Breast epithelium (tissue), 4 donors: ENCODE data around the gene TMEM41A. TPM values are rescaled to one million over a fixed set of nuclear protein-coding genes. Genes with fewer than 3 reads are reported as not detected.
A peak's percentile ranks its signal among the peaks of the same experiment; 100 is the strongest.
"Not testable (repeated sequence)": the region's sequence is repeated elsewhere in the genome, so short reads cannot be mapped to it uniquely, and the experiment has no call there.

Experiments used
- DNase-seq, 2 donors: peaks; one replicate each; pipeline ENCODE4 v3.0.0-alpha.2; 2019; ENCODE audit warnings: low spot score in 2 of 2
- H3K27ac ChIP-seq, 2 donors: fragments of 200-600 bp; sonication (generic) in 1 of 2; one replicate each; pipeline ENCODE4 v1.5.1; 2016 to 2019; ENCODE audit warnings: mild to moderate bottlenecking in 1 of 2
- H3K27me3 ChIP-seq, 2 donors: fragments of 200-600 bp; sonication (generic) in 1 of 2; one replicate each; pipeline versions ENCODE4 v1.5.1 to v1.6.0; 2017 to 2019; ENCODE audit warnings: control low read depth in 1 of 2, mild to moderate bottlenecking in 1 of 2
- H3K36me3 ChIP-seq: fragments of 200-600 bp; one replicate; pipeline ENCODE4 v1.5.1; 2019
- H3K4me1 ChIP-seq, 2 donors: fragments of 200-600 bp; sonication (generic); one replicate each; pipeline ENCODE4 v1.5.1; 2016 to 2019; ENCODE audit warnings: control low read depth in 1 of 2
- H3K4me3 ChIP-seq, 3 donors: fragments of 200-600 bp; sonication (generic); 1 replicate in 2 of 3; 2 replicates in 1 of 3; pipeline ENCODE4 v1.5.1; 2016 to 2019; ENCODE audit warnings: mild to moderate bottlenecking in 3 of 3, moderate library complexity in 2 of 3
- H3K9me3 ChIP-seq, 2 donors: fragments of 200-600 bp; sonication (generic) in 1 of 2; one replicate each; pipeline ENCODE4 v1.5.1; 2016 to 2019; ENCODE audit warnings: control low read depth in 1 of 2
- POLR2A ChIP-seq: fragments of 450-650 bp; IDR thresholded peaks from one replicate; pipeline ENCODE4 v1.6.1; 2016; ENCODE audit warnings: antibody characterized with exemption, mild to moderate bottlenecking, moderate library complexity
- POLR2AphosphoS5 ChIP-seq, 3 donors: sonication (generic); formaldehyde crosslinking; IDR thresholded peaks; one replicate each; pipeline ENCODE4 v1.6.1; 2017; ENCODE audit warnings: antibody characterized with exemption in 3 of 3
- intact Hi-C: fragments of 100-400 bp; cut with DNase I; formaldehyde crosslinking; loops from one replicate; pipeline ENCODE4 v1.15.1; 2023; ENCODE audit warnings: low total_unique reads
- total RNA-seq, 3 donors: library from RNA; depleted of rRNA; stranded (reverse); fragments of >200 nt; gene quantifications; one replicate each; pipeline ENCODE4 v1.1.0, GENCODE V29; 2016
- TF ChIP-seq, protein P1 (sequence below), 3 donors: fragments of 450-650 bp; IDR thresholded peaks; one replicate each; pipeline ENCODE4 v1.5.1; 2016 to 2017; ENCODE audit warnings: antibody characterized with exemption in 3 of 3, mild to moderate bottlenecking in 3 of 3, moderate library complexity in 3 of 3

The TMEM41A gene
- total RNA-seq, 3 donors from 2014 or later: 11.5 to 22.2 (median 15.1) TPM

DNA sequence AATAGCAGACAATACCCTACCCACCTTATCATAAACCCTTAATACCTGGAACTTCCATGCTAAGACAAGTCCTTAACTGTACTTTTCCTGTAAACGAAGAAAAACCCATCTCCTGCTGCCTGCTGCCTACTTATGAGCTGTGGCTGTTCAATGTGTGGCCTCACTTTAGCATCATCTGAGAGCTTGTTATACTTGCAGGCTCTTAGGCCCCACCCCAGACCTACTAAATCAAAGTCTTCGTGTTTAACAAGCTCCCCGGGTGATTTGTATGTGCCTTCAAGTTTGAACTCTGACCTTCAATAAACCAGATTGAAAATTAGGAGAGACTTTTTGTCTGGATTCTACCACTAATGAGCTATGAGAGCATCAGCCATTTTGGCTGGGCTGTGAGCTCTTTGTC lies 29.3 kb downstream of the TMEM41A start:
- Histone ChIP-seq H3K9me3 (no peaks in the 10 kb centered on the region), H3K4me3 (no peak overlapping the region), H3K27me3 (no peaks in the 10 kb centered on the region), H3K4me1 (no peaks in the 10 kb centered on the region), H3K36me3 (no peaks in the 10 kb centered on the region), H3K27ac (no peak overlapping the region)
- DNase-seq: no peak
- intact Hi-C loops: no loop called here
- TF ChIP-seq POLR2AphosphoS5 (IDR thresholded peaks at IDR 0.05) (no peak), POLR2A (no peak)
- TF ChIP-seq, protein P1, sequence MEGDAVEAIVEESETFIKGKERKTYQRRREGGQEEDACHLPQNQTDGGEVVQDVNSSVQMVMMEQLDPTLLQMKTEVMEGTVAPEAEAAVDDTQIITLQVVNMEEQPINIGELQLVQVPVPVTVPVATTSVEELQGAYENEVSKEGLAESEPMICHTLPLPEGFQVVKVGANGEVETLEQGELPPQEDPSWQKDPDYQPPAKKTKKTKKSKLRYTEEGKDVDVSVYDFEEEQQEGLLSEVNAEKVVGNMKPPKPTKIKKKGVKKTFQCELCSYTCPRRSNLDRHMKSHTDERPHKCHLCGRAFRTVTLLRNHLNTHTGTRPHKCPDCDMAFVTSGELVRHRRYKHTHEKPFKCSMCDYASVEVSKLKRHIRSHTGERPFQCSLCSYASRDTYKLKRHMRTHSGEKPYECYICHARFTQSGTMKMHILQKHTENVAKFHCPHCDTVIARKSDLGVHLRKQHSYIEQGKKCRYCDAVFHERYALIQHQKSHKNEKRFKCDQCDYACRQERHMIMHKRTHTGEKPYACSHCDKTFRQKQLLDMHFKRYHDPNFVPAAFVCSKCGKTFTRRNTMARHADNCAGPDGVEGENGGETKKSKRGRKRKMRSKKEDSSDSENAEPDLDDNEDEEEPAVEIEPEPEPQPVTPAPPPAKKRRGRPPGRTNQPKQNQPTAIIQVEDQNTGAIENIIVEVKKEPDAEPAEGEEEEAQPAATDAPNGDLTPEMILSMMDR (IDR thresholded peaks at IDR 0.05): no peak

DNA sequence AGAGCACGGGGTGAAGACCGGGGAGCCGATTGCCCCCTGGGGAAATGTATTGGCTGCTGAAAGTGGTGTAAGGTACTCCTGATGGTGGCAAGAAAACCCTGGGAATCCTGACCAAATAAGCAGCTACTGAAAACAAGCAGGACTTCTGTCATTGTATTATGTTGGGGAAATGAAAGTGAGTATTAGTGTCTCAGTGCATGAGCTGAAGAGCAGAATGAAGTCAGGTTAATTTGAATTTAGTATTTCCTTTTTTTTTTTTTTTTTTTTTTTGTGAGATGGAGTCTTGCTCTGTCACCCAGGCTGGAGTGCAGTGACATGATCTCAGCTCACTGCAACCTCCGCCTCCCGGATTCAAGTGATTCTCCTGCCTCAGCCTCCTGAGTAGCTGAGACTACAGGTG lies 32.7 kb downstream of the TMEM41A start:
- H3K36me3 ChIP-seq, H3K9me3 ChIP-seq, intact Hi-C loops, DNase-seq, H3K27me3 ChIP-seq, H3K4me3 ChIP-seq, H3K27ac ChIP-seq, H3K4me1 ChIP-seq: not testable (repeated sequence)

DNA sequence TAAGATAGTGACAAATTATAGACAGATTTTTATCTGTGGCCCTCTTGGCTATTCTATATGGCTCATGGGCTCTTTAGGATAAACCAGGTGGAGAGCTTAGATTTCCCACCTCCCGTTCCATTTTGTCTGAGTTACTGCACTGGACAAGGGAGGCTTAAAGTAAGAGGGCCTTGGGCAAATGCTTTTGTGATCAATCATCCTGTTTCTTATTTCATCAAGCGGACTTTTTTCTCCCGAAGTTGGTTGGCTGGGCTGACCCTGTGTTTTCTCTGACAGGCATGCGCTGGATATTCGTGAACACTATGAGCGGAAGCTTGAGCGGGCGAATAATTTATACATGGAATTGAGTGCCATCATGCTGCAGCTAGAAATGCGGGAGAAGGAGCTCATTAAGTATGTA lies 33.4 kb downstream of the TMEM41A start:
- H3K4me3 ChIP-seq: no peak overlapping the region
- H3K4me1 ChIP-seq: no peaks in the 10 kb centered on the region
- no peak for DNase-seq
- H3K27ac ChIP-seq: no peak overlapping the region
- H3K9me3 ChIP-seq: no peaks in the 10 kb centered on the region
- intact Hi-C loops: no loop called here
- no peaks in the 10 kb centered on the region for H3K27me3 ChIP-seq
- H3K36me3 ChIP-seq: no peaks in the 10 kb centered on the region
- TF ChIP-seq, protein P1 (IDR thresholded peaks at IDR 0.05): no peak
- TF ChIP-seq POLR2AphosphoS5 (IDR thresholded peaks at IDR 0.05): no peak
- TF ChIP-seq POLR2A: no peak

DNA sequence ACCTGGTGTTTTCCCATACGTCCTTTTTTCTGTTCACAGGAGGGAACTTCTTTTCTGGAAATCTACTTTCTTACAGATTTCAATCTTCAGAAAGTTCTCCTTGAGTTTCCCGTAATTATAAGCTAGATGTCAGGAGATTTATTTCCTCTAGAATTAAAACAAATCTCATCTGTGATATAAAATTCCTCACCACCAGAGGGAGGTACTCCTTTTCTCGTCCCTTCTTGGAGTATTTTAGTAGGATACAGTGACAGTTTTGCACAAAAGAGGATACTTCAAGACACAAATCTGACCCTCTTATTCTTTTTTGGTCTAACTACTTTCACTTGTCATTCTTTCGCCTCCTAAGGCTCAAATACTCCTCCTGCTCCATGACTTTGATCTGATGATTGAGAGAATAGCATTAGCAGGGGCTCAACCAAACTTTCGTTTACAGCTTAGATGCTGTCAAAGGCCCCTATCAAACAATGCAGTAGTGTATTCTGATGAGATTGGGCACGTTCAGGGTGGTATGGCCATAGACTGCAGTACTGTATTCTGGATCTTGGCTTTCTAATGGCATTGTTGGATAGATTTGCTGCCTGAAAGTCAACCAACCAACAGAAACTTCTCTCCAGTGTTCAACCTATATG lies 38.0 kb downstream of the TMEM41A start:
- intact Hi-C loops: no loop called here
- no peaks in the 10 kb centered on the region for H3K9me3 ChIP-seq
- H3K4me1 ChIP-seq: no peaks in the 10 kb centered on the region
- H3K36me3 ChIP-seq: no peaks in the 10 kb centered on the region
- H3K27me3 ChIP-seq: no peaks in the 10 kb centered on the region
- no peak for DNase-seq
- no peak overlapping the region for H3K27ac ChIP-seq
- TF ChIP-seq, protein P1 (IDR thresholded peaks at IDR 0.05): peak in 1 of 3 donors; percentile 16
- TF ChIP-seq POLR2A: no peak
- H3K4me3 ChIP-seq: no peak overlapping the region

DNA sequence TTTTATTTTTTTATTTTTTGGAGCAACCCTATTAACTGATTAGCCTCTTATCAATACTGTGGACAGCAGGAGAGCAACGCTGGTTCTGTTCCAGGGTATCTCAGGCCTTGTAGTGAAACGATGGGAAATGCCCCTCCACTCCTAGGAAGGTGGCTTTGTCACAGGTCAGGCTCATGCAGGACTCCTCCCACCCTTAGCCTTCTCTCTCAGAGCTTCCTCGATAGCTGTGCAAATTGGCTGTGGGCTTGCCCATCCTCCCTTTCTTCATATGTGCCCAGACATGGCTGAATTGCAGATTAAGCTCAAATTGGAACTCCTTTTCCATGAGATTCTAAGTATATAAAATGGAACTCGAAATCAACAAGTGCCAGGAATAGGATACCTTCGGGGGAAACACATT lies 38.5 kb downstream of the TMEM41A start:
- Histone ChIP-seq H3K36me3 (no peaks in the 10 kb centered on the region), H3K4me3 (no peak overlapping the region), H3K4me1 (no peaks in the 10 kb centered on the region), H3K9me3 (no peaks in the 10 kb centered on the region), H3K27ac (no peak overlapping the region), H3K27me3 (no peaks in the 10 kb centered on the region)
- TF ChIP-seq POLR2AphosphoS5 (IDR thresholded peaks at IDR 0.05): no peak
- TF ChIP-seq POLR2A: no peak
- TF ChIP-seq, protein P1 (IDR thresholded peaks at IDR 0.05): no peak
- intact Hi-C loops: no loop called here
- no peak for DNase-seq

DNA sequence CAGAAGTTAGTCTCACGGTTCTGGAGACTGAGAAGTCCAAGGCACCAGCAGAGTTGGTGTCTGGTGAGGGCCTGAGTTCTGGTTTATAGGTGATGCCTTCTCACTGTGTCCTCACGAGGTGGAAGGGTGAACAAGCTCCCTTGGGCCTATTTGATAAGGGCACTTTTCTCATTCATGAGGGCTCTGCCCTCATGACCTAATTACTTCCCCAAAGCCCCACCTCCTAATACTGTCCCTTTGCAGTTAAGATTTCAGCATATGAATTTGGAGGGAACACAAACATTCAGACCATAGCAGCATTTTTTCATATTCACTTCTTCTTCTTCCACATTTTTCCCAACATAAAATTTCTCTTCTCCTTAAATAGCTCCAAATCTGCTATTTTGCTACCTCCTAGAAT lies 41.5 kb downstream of the TMEM41A start:
- no peak for DNase-seq
- H3K27ac ChIP-seq: no peak overlapping the region
- TF ChIP-seq POLR2AphosphoS5 (IDR thresholded peaks at IDR 0.05) (no peak), POLR2A (no peak)
- TF ChIP-seq, protein P1 (IDR thresholded peaks at IDR 0.05): no peak
- intact Hi-C loops: no loop called here
- no peaks in the 10 kb centered on the region for H3K4me1 ChIP-seq
- H3K36me3 ChIP-seq: no peaks in the 10 kb centered on the region
- no peak overlapping the region for H3K4me3 ChIP-seq
- H3K27me3 ChIP-seq: no peaks in the 10 kb centered on the region
- no peaks in the 10 kb centered on the region for H3K9me3 ChIP-seq

DNA sequence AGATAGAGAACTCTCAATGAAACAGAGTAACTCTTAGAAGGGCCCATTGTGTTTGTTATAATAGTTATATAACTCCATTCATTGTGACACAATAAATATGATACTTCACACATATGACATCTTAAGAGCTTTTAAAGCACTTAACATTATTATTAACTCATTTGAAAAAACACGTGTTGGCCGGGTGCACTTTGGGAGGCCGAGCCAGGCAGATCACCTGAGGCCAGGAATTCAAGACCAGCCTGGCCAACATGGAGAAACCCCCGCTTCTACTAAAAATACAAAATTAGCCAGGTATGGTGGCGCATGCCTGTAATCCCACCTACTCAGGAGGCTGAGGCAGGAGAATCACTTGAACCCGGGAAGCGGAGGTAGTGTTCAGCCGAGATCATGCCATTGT lies 47.4 kb downstream of the TMEM41A start:
- H3K4me1 ChIP-seq, H3K27ac ChIP-seq, DNase-seq, H3K9me3 ChIP-seq, H3K27me3 ChIP-seq, H3K36me3 ChIP-seq, H3K4me3 ChIP-seq, intact Hi-C loops: not testable (repeated sequence)
